A673 (cell line): ENCODE data around the gene ACY1. TPM values are rescaled to one million over a fixed set of nuclear protein-coding genes. Genes with fewer than 3 reads are reported as not detected.

Source experiments
- BruUV-seq: library from RNA; stranded (reverse); fragments of 400-500 nt; replicated peaks from 2 replicates; lab custom pipeline; 2021; lab: Mats Ljungman, UMichigan
- CTCF ChIA-PET: fragments of 300-600 bp; sonication (Branson Sonifier 250); formaldehyde crosslinking; loops from one replicate; lab custom pipeline; 2022; ENCODE audit warnings: antibody characterized with exemption; lab: Charles Lee
- POLR2A ChIA-PET: fragments of 300-600 bp; sonication (Branson Sonifier 250); formaldehyde crosslinking; loops from one replicate; lab custom pipeline; 2022; ENCODE audit warnings: antibody characterized with exemption; ENCODE audit not compliant: low non-redundant PET; lab: Charles Lee
- DNase-seq: peaks from one replicate; pipeline ENCODE4 v3.0.0-alpha.2; 2015; ENCODE audit warnings: low spot score
- H3K27ac ChIP-seq: fragments of 200-600 bp; sonication (generic); 2 replicates; pipeline ENCODE4 v1.5.1; 2016; ENCODE audit warnings: mixed run types, low read depth, mild to moderate bottlenecking, mixed read lengths, antibody characterized with exemption, low read length; ENCODE audit not compliant: poor library complexity, severe bottlenecking
- H3K27me3 ChIP-seq: fragments of 200-600 bp; sonication (generic); replicated peaks from 2 replicates; pipeline ENCODE4 v1.6.1; 2017; ENCODE audit warnings: mixed run types, low read depth, mild to moderate bottlenecking, mixed read lengths, antibody characterized with exemption, low read length; ENCODE audit not compliant: insufficient read depth, poor library complexity
- H3K36me3 ChIP-seq: fragments of 200-600 bp; sonication (generic); 2 replicates; pipeline ENCODE4 v1.6.1; 2016; ENCODE audit warnings: mixed run types, mild to moderate bottlenecking, mixed read lengths, antibody characterized with exemption, low read length; ENCODE audit not compliant: insufficient read depth, poor library complexity, severe bottlenecking
- H3K4me1 ChIP-seq: fragments of 200-600 bp; sonication (generic); 2 replicates; pipeline ENCODE4 v1.6.1; 2017; ENCODE audit warnings: mixed run types, mild to moderate bottlenecking, mixed read lengths, antibody characterized with exemption, low read length; ENCODE audit not compliant: insufficient read depth, poor library complexity, severe bottlenecking
- H3K4me3 ChIP-seq: fragments of 200-600 bp; sonication (generic); 2 replicates; pipeline ENCODE4 v1.5.1; 2016; ENCODE audit warnings: low read depth, mixed run types, mild to moderate bottlenecking, mixed read lengths, low read length; ENCODE audit not compliant: poor library complexity, severe bottlenecking
- H3K9me3 ChIP-seq: fragments of 200-600 bp; sonication (generic); 2 replicates; pipeline ENCODE4 v1.6.1; 2016; ENCODE audit warnings: mixed run types, low read depth, mild to moderate bottlenecking, mixed read lengths, antibody characterized with exemption, low read length; ENCODE audit not compliant: poor library complexity, severe bottlenecking
- EZH2 ChIP-seq: fragments of 200-600 bp; sonication (generic); IDR thresholded peaks from 2 replicates; pipeline ENCODE4 v1.6.1; 2017; ENCODE audit warnings: borderline replicate concordance, low read depth, mild to moderate bottlenecking, mixed read lengths, antibody characterized with exemption, low read length; ENCODE audit not compliant: poor library complexity, severe bottlenecking
- intact Hi-C: fragments of 100-400 bp; cut with micrococcal nuclease; formaldehyde crosslinking; loops from one replicate; pipeline ENCODE4 v1.10.0; 2022; ENCODE audit not compliant: unreplicated experiment
- total RNA-seq: library from RNA; stranded (reverse); gene quantifications from 2 replicates; pipeline ENCODE4 v1.2.3, GENCODE V29; 2021
- TF ChIP-seq, protein P1 (sequence below): fragments of 300-800, 200-600 bp; sonication (generic); conservative IDR thresholded peaks from 2 replicates; pipeline ENCODE4 v1.5.1; 2017; ENCODE audit warnings: low read depth, mild to moderate bottlenecking, antibody characterized with exemption, low read length, moderate library complexity, mixed read lengths

ACY1 gene
- total RNA-seq, 1 experiment from 2014 or later: 6.4 TPM

GRCh38 chr3:52022323-52023100, 39.2 kb downstream of the ACY1 start:
- BruUV-seq: no TSS peak
- H3K4me1 ChIP-seq: peaks cover 10% of the 10 kb centered on the region
- POLR2A ChIA-PET: no interaction called here

GRCh38 chr3:52023101-52023770, 39.9 kb downstream of the ACY1 start:
- H3K27me3 ChIP-seq: no peaks in the 10 kb centered on the region
- H3K4me1 ChIP-seq: peaks cover 10% of the 10 kb centered on the region
- no peak overlapping the region for H3K4me3 ChIP-seq
- CTCF ChIA-PET: no interaction called here
- TF ChIP-seq, protein P1, sequence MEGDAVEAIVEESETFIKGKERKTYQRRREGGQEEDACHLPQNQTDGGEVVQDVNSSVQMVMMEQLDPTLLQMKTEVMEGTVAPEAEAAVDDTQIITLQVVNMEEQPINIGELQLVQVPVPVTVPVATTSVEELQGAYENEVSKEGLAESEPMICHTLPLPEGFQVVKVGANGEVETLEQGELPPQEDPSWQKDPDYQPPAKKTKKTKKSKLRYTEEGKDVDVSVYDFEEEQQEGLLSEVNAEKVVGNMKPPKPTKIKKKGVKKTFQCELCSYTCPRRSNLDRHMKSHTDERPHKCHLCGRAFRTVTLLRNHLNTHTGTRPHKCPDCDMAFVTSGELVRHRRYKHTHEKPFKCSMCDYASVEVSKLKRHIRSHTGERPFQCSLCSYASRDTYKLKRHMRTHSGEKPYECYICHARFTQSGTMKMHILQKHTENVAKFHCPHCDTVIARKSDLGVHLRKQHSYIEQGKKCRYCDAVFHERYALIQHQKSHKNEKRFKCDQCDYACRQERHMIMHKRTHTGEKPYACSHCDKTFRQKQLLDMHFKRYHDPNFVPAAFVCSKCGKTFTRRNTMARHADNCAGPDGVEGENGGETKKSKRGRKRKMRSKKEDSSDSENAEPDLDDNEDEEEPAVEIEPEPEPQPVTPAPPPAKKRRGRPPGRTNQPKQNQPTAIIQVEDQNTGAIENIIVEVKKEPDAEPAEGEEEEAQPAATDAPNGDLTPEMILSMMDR: no peak
- TF ChIP-seq EZH2: no peak
- H3K9me3 ChIP-seq: no peaks in the 10 kb centered on the region
- DNase-seq: no peak
- H3K27ac ChIP-seq: no peak overlapping the region
- intact Hi-C loops: no loop called here
- BruUV-seq: no TSS peak
- POLR2A ChIA-PET: no interaction called here
- no peaks in the 10 kb centered on the region for H3K36me3 ChIP-seq

More at GRCh38 chr3:52022323-52023100, 39.2 kb downstream of the ACY1 start:
- Histone ChIP-seq H3K9me3 (no peaks in the 10 kb centered on the region), H3K27me3 (no peaks in the 10 kb centered on the region), H3K27ac (no peak overlapping the region), H3K36me3 (no peaks in the 10 kb centered on the region), H3K4me3 (no peak overlapping the region)
- intact Hi-C loops: no loop called here
- no peak for DNase-seq
- CTCF ChIA-PET: no interaction called here
- TF ChIP-seq, protein P1: no peak

DNA sequence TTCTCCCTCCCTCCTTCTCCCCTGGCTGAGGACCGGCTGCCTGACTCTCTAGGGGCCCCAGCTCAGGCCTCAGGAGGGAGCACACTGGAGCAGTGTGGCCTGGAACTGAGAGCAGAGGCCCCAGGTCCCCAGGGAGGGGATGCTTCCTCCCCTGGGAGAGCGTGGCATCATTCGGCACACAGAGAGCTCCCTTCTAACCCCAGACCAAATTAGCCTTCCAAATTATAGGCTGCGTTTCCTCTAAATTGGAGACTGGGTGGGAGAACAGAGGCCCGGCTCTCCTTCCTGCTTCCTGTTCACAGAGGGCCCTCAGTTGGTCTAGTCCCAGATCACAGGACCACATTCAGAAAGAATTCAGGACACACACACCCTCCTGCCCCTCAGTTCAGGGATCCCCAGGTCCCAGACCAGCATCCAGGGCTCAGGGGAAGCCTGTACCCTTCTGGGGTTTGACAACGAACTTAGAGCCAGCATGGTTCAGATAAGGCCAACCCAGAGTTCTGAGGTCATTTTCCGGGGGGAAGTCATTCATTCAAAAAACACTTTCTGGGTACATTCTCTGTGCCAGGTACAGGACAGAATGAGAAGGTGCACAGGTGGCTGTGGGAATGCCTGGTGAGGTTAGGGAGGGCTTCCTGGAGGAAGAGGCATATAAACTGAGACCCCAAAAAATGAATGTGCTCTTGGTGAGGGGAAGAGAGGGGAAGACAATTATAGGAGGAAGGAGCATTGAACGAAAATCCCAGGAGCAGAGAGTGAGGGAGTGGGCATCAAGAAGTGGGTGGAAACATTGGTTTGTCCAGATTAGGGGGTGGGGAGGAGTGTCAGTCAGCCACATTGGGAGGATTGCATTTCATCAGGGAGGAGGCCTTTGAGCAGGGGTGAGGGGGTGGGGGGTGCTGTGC, 40.8 kb downstream of the ACY1 start:
- no peak overlapping the region for H3K4me3 ChIP-seq
- no peaks in the 10 kb centered on the region for H3K27me3 ChIP-seq
- BruUV-seq: no TSS peak
- H3K4me1 ChIP-seq: peaks cover 10% of the 10 kb centered on the region
- no peak for TF ChIP-seq EZH2
- TF ChIP-seq, protein P1: no peak
- H3K9me3 ChIP-seq: no peaks in the 10 kb centered on the region
- H3K36me3 ChIP-seq: no peaks in the 10 kb centered on the region
- DNase-seq: no peak
- H3K27ac ChIP-seq: no peak overlapping the region
- POLR2A ChIA-PET: no interaction called here
- intact Hi-C loops: no loop called here
- CTCF ChIA-PET: no interaction called here
